IPS-11a (cell line): ENCODE results near the gene CRISPLD2.
"Not testable (repeated sequence)": the region's sequence is repeated elsewhere in the genome, so short reads cannot be mapped to it uniquely, and the experiment has no call there.

Source experiments
- H3K4me3 ChIP-seq: one replicate; pipeline ENCODE4 v1.5.1; 2013; ENCODE audit warnings: low read depth, low read length, control low read depth

The CRISPLD2 gene

GRCh38 chr16:84926462-84926861, 106.7 kb downstream of the CRISPLD2 start:
- no peak overlapping the region for H3K4me3 ChIP-seq

- no peak overlapping the region for H3K4me3 ChIP-seq
Observed at GRCh38 chr16:84927621-84928591, 108.1 kb downstream of the CRISPLD2 start.

- H3K4me3 ChIP-seq, result no peak overlapping the region
Observed at GRCh38 chr16:84928679-84929420, 109.1 kb downstream of the CRISPLD2 start.

GRCh38 chr16:84929421-84930297, 109.9 kb downstream of the CRISPLD2 start:
- no peak overlapping the region for H3K4me3 ChIP-seq

GRCh38 chr16:84930298-84931106, 110.7 kb downstream of the CRISPLD2 start:
- no peak overlapping the region for H3K4me3 ChIP-seq

- no peak overlapping the region for H3K4me3 ChIP-seq
Observed at GRCh38 chr16:84931107-84931494, 111.3 kb downstream of the CRISPLD2 start.

- H3K4me3 ChIP-seq, result no peak overlapping the region
Observed at GRCh38 chr16:84931506-84931905, 111.7 kb downstream of the CRISPLD2 start.

GRCh38 chr16:84932681-84933080, 112.9 kb downstream of the CRISPLD2 start:
- H3K4me3 ChIP-seq, result no peak overlapping the region

GRCh38 chr16:84933774-84934631, 114.2 kb downstream of the CRISPLD2 start:
- H3K4me3 ChIP-seq, result no peak overlapping the region

- no peak overlapping the region for H3K4me3 ChIP-seq
Observed at GRCh38 chr16:84937196-84938005, 117.6 kb downstream of the CRISPLD2 start.

GRCh38 chr16:84938616-84939015, 118.8 kb downstream of the CRISPLD2 start:
- not testable (repeated sequence) for H3K4me3 ChIP-seq

- no peak overlapping the region for H3K4me3 ChIP-seq
Observed at GRCh38 chr16:84940670-84941551, 121.1 kb downstream of the CRISPLD2 start.

GRCh38 chr16:84941921-84942320, 122.1 kb downstream of the CRISPLD2 start:
- H3K4me3 ChIP-seq, result no peak overlapping the region

GRCh38 chr16:84942786-84943185, 123.0 kb downstream of the CRISPLD2 start:
- no peak overlapping the region for H3K4me3 ChIP-seq

GRCh38 chr16:84943620-84944019, 123.8 kb downstream of the CRISPLD2 start:
- H3K4me3 ChIP-seq, result no peak overlapping the region

- no peak overlapping the region for H3K4me3 ChIP-seq
Observed at GRCh38 chr16:84947022-84947421, 127.2 kb downstream of the CRISPLD2 start.
